ENCODE data around the gene PRLH. TPM values are rescaled to one million over a fixed set of nuclear protein-coding genes. Genes with fewer than 3 reads are reported as not detected.

Gene PRLH
- total and polyA plus RNA-seq, 2 of the 13 experiments (the other 11 are each of a cell fraction or from before 2014, with no cell fraction given), result not detected

DNA sequence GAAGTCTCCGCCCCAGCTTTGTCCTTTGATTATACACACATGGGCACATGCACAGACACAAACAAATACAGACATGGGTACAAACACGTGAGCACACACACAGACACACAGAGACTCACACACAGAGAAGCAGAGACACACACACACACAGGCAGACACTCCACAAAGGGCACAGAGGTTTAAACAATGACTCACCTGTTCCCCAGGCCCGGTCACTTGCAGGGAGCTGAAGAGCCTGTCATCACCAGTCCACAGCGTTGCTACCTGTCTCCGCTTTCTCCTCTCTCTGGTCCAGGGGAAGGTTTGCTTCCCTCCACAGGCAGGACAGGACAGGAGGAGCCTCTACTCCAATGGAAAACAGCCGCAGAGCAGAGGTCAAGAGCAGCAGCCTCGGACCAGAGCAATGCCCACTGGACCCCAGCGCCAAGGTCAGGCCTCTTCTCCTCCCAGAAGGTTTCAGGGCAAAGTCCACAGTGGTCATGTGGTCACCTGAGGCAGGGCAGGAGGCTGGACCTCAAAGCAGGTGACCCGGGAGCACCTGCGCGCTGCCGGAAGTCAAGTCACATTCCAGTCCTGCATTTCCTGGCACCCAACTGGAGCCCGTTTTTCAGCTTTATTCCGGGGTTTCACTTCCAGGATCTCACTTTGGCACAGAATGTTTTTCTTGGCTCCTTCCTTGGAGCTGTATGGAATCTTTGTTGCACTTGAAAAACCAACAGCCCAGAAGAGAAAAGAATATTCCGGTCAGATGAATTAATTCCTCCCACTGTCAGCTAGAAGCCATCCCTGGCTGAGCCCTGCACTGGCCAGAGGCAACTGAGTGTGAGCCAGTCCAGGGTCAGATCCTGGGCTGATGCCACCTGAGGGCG, 24.1 kb downstream of the PRLH start, which contains the start of gene RAB17 (continued):
- no peak for TF ChIP-seq RNF219 (CRISPR knock-in tag; IDR thresholded peaks at IDR 0.05)
- 0 out of 2 replicates have a peak, but pooled peaks have one; percentile 8 for TF ChIP-seq RFX3 (CRISPR knock-in tag; IDR thresholded peaks at IDR 0.05)
- TF ChIP-seq CBFB (CRISPR knock-in tag; IDR thresholded peaks at IDR 0.05), result peak; percentile 66; the same call in 1 of the 2 replicates
- no peak for TF ChIP-seq ATF7 (IDR thresholded peaks at IDR 0.05)
- peak; percentile 91 for TF ChIP-seq ATF7 (CRISPR knock-in tag; IDR thresholded peaks at IDR 0.05)
- TF ChIP-seq KLF11 (CRISPR knock-in tag; IDR thresholded peaks at IDR 0.05), result peak; percentile 29; the same call in 1 of the 2 replicates
- TF ChIP-seq SPEN (CRISPR knock-in tag; IDR thresholded peaks at IDR 0.05; ENCODE audit: low read depth), result peak; percentile 97
- no peak for TF ChIP-seq NR0B2 (CRISPR knock-in tag; IDR thresholded peaks at IDR 0.05)
- TF ChIP-seq ZNF224 (CRISPR knock-in tag; IDR thresholded peaks at IDR 0.05), result no peak
- TF ChIP-seq ZNF615 (CRISPR knock-in tag; IDR thresholded peaks at IDR 0.05; ENCODE audit: borderline replicate concordance), result peak; percentile 71
- peak; percentile 97 for TF ChIP-seq U2AF1 (optimal IDR thresholded peaks at IDR 0.05; ENCODE audit: low read depth, low read length)
- TF ChIP-seq, protein P1, sequence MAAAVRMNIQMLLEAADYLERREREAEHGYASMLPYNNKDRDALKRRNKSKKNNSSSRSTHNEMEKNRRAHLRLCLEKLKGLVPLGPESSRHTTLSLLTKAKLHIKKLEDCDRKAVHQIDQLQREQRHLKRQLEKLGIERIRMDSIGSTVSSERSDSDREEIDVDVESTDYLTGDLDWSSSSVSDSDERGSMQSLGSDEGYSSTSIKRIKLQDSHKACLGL (CRISPR knock-in tag; IDR thresholded peaks at IDR 0.05), result peak; percentile 85
- peak; percentile 95 for TF ChIP-seq ZNF263 (CRISPR knock-in tag; IDR thresholded peaks at IDR 0.05)
- peak; percentile 93 for TF ChIP-seq ZMYM3 (CRISPR knock-in tag; IDR thresholded peaks at IDR 0.05)
- no peak for TF ChIP-seq ETV6 (CRISPR knock-in tag; conservative IDR thresholded peaks at IDR 0.05)
- peak; percentile 77; the same call in 1 of the 2 replicates for TF ChIP-seq ZNF441 (CRISPR knock-in tag; IDR thresholded peaks at IDR 0.05; ENCODE audit: borderline replicate concordance)
- no peak for TF ChIP-seq POLR2AphosphoS2 (IDR thresholded peaks at IDR 0.05; ENCODE audit: low read depth, low read length)
- no peak; the same call in 1 of the 2 replicates for TF ChIP-seq ZNF367 (CRISPR knock-in tag; IDR thresholded peaks at IDR 0.05; ENCODE audit: borderline replicate concordance)
- TF ChIP-seq, protein P2, sequence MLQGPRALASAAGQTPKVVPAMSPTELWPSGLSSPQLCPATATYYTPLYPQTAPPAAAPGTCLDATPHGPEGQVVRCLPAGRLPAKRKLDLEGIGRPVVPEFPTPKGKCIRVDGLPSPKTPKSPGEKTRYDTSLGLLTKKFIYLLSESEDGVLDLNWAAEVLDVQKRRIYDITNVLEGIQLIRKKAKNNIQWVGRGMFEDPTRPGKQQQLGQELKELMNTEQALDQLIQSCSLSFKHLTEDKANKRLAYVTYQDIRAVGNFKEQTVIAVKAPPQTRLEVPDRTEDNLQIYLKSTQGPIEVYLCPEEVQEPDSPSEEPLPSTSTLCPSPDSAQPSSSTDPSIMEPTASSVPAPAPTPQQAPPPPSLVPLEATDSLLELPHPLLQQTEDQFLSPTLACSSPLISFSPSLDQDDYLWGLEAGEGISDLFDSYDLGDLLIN (CRISPR knock-in tag; IDR thresholded peaks at IDR 0.05; ENCODE audit: borderline replicate concordance), result no peak
- TF ChIP-seq ZNF484 (CRISPR knock-in tag; IDR thresholded peaks at IDR 0.05; ENCODE audit: borderline replicate concordance, low read depth), result no peak
- TF ChIP-seq PHF20 (CRISPR knock-in tag; IDR thresholded peaks at IDR 0.05), result peak; percentile 76
- TF ChIP-seq ZNF317 (CRISPR knock-in tag; IDR thresholded peaks at IDR 0.05), result peak; percentile 85
- 0 out of 2 replicates have a peak, but pooled peaks have one; percentile 51 for TF ChIP-seq ZBTB46 (CRISPR knock-in tag; IDR thresholded peaks at IDR 0.05; ENCODE audit: borderline replicate concordance)
- no peak for TF ChIP-seq MAFF (IDR thresholded peaks at IDR 0.05; ENCODE audit: low read depth, low read length)
- TF ChIP-seq DNMT3B (CRISPR knock-in tag; conservative IDR thresholded peaks at IDR 0.05), result peak; percentile 70; the same call in 1 of the 2 replicates
